Epithelial cell of proximal tubule (primary cell): ENCODE data around the gene NOMO2. TPM values are rescaled to one million over a fixed set of nuclear protein-coding genes. Genes with fewer than 3 reads are reported as not detected.
"Not testable (repeated sequence)": the region's sequence is repeated elsewhere in the genome, so short reads cannot be mapped to it uniquely, and the experiment has no call there.

Experiments
- DNase-seq: peaks from one replicate; pipeline ENCODE4 v3.0.0-alpha.2; 2011; ENCODE audit warnings: low read depth
- H3K4me3 ChIP-seq: 2 replicates; pipeline ENCODE4 v1.5.1; 2011; ENCODE audit warnings: low read depth, mild to moderate bottlenecking, low read length
- total RNA-seq: library from RNA; depleted of rRNA; stranded (reverse); fragments of >200 nt; gene quantifications from 2 replicates; pipeline ENCODE4 v1.2.3, GENCODE V29; 2015
- TF ChIP-seq, protein P1 (sequence below): conservative IDR thresholded peaks from 2 replicates; pipeline ENCODE4 v1.5.1; 2012; ENCODE audit warnings: low read depth, mild to moderate bottlenecking, low read length

Gene NOMO2, protein sequence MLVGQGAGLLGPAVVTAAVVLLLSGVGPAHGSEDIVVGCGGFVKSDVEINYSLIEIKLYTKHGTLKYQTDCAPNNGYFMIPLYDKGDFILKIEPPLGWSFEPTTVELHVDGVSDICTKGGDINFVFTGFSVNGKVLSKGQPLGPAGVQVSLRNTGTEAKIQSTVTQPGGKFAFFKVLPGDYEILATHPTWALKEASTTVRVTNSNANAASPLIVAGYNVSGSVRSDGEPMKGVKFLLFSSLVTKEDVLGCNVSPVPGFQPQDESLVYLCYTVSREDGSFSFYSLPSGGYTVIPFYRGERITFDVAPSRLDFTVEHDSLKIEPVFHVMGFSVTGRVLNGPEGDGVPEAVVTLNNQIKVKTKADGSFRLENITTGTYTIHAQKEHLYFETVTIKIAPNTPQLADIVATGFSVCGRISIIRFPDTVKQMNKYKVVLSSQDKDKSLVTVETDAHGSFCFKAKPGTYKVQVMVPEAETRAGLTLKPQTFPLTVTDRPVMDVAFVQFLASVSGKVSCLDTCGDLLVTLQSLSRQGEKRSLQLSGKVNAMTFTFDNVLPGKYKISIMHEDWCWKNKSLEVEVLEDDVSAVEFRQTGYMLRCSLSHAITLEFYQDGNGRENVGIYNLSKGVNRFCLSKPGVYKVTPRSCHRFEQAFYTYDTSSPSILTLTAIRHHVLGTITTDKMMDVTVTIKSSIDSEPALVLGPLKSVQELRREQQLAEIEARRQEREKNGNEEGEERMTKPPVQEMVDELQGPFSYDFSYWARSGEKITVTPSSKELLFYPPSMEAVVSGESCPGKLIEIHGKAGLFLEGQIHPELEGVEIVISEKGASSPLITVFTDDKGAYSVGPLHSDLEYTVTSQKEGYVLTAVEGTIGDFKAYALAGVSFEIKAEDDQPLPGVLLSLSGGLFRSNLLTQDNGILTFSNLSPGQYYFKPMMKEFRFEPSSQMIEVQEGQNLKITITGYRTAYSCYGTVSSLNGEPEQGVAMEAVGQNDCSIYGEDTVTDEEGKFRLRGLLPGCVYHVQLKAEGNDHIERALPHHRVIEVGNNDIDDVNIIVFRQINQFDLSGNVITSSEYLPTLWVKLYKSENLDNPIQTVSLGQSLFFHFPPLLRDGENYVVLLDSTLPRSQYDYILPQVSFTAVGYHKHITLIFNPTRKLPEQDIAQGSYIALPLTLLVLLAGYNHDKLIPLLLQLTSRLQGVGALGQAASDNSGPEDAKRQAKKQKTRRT
- 59.5 and 80.6 TPM in 2 replicates for total RNA-seq

DNA sequence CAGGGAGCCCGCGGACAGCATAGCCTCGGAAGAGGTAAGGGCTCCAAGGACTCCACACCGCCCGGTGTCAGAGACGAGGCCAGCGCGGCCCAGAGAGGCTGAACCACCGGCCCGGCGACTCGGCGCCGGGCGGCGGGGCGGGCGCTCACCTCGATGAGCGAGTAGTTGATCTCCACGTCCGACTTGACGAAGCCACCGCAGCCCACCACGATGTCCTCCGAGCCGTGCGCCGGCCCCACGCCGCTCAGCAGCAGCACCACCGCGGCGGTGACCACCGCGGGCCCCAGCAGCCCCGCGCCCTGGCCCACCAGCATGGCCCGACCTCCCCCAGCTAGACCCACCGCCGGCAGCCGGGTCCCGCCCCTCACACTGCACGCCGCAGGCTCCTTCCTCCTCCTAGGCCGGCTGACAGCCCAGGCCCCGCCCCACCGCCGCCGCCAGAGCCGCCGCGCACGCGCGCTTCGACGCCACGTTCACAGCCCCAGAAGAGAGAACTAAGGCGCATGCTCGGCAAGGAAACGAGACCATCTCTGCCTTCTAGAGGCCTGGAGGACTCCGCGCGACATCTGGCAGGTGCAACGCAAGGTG is at the start of gene NOMO2:
Gene NOMO2 (minus strand): TSS at position 371 of the 588 bp plus-strand sequence. CDS start 57 bp downstream, at position 314.
- peak within 1 kb of the TSS; percentile 53 for H3K4me3 ChIP-seq
- DNase-seq: not testable (repeated sequence)

DNA sequence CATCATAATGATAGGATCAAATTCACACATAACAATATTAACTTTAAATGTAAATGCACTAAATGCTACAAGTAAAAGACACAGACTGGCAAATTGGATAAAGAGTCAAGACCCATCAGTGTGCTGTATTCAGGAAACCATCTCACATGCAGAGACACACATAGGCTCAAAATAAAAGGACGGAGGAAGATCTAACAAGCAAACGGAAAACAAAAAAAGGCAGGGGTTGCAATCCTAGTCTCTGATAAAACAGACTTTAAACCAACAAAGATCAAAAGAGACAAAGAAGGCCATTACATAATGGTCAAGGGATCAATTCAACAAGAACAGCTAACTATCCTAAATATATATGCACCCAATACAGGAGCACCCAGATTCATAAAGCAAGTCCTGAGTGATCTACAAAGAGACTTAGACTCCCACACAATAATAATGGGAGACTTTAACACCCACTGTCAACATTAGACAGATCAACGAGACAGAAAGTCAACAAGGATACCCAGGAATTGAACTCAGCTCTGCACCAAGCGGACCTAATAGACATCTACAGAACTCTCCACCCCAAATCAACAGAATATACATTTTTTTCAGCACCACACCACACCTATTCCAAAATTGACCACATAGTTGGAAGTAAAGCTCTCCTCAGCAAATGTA is 48.4 kb upstream of the NOMO2 start:
- H3K4me3 ChIP-seq, DNase-seq: not testable (repeated sequence)

DNA sequence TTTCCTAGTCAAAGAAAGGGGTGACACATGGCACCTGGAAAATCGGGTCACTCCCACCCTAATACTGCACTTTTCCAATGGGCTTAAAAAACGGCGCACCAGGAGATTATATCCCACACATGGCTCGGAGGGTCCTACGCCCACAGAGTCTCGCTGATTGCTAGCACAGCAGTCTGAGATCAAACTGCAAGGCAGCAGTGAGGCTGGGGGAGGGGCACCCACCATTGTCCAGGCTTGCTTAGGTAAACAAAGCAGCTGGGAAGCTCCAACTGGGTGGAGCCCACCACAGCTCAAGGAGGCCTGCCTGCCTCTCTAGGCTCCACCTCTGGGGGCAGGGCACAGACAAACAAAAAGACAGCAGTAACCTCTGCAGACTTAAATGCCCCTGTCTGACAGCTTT is 46.4 kb upstream of the NOMO2 start:
- not testable (repeated sequence) for DNase-seq, H3K4me3 ChIP-seq

DNA sequence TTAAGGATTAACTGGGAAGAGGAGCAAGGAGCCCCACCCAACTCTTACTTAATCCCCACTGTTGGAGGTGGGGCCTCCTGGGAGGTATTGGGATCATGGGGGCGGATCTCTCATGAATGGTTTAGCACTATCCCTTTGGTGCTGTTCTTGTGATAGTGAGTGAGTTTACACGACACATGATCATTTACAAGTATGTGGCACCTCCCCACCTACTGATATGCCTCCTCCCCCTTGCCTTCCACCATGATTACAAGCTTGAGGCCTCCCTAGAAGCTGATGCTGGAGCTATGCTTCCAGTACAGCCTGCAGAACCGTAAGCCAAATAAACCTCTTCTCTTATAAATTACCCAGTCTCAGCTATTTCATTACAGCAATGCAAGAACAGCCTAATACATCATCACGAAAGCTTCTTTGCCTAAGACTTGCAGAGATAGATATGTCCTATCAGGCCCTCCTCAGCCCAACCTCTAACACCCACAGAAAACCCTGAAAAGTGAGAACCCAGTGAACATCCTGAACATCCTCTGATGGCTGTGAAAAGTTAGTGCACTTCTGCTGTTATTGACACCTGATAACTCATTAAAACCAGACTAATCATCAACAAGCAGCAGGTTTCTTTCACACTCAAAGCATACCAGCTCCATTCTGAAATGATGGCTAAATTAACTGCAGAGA is 41.8 kb upstream of the NOMO2 start:
- DNase-seq, H3K4me3 ChIP-seq: not testable (repeated sequence)

DNA sequence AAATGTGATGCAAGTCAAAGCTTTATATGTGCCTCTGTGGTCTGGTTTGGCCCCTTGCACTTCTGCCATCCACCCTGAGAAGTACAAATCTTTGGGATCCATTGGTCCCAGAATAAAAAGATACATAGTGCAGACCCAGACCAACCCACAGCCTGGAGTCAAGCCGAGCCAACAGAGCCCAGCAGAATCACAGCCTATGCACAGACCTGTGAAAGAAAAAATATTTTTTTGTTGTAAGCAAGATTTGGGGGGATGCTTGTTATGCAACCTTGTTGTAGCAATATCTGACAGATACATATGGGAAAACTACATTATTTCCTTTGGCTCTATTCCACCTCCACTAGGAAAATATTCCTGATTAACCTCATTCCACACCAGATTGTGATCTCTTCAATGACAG is 36.7 kb upstream of the NOMO2 start:
- DNase-seq: not testable (repeated sequence)

DNA sequence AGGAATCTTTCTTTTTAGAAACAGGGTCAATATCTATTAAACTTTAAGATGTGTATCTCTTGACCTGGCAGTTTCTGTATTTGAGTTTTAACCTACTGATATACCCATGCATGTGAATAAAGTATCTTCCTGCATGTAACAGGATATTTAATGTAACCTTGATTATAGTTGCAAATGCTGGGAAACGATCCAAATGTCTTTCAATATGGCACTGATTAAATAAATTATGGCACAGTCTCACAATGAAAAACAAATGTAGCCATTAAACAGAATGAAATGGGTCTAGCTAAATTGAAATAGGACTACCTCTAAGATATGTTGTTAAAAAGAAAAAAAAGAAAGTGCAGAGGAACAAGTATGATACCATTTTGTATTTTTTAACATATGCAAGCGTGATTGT is 35.8 kb upstream of the NOMO2 start:
- not testable (repeated sequence) for H3K4me3 ChIP-seq, DNase-seq

More for the DNA sequence above, 36.7 kb upstream of the NOMO2 start:
- H3K4me3 ChIP-seq: not testable (repeated sequence)

DNA sequence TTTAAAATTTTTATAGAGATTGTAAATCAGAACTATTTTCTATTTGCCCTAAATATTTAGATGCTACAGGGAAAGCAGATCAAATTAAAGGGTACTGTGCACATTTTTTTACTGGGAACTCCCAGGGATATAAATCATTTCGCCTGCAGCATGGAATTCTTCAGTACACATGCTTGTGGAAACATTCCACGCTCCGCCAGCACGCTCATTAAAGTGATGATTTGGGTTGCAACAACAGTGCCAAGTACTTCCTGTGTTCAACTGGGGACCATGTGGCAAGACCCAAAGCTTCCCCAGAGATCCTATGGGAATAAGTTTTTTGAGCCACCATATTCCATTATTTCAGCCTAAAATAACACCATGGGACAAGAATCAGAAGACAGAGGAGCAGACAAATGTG is 35.4 kb upstream of the NOMO2 start:
- DNase-seq, H3K4me3 ChIP-seq: not testable (repeated sequence)

DNA sequence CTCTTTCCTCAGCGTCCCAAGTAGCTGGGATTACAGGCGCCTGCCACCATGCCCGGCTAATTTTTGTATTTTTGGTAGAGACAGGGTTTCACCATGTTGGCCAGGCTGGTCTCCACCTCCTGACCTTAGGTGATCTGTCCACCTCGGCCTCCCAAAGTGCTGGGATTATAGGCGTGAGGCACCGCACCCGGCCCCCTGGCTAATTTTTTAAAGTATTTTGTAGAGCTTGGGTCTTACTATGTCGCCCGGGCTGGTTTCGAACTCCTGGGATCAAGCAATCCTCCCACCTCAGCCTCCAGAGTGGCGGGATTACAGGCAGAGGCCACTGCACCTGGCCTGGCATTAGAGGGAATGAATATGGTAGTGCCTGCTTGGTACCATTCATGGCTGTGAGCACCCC is 33.9 kb upstream of the NOMO2 start:
- not testable (repeated sequence) for H3K4me3 ChIP-seq, DNase-seq

DNA sequence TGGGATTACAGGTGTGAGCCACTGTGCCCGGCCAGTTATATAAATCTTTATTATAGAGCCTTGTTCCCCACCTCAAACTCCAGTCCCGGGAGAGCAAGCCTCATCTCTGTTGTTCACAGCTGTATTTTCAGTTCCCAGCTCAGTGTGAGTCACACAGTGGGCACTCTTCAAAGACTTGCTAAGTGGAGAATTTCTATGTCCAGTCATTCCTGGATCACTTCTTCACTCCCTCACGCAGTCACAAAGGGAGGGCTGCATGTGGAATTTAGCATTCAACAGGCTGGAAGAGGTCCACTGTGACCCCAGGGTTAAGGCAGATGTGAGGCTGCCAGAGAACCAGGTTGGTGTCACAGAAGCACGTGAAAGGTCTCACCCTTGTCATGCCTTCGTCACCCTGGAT is 33.0 kb upstream of the NOMO2 start:
- DNase-seq: not testable (repeated sequence)

DNA sequence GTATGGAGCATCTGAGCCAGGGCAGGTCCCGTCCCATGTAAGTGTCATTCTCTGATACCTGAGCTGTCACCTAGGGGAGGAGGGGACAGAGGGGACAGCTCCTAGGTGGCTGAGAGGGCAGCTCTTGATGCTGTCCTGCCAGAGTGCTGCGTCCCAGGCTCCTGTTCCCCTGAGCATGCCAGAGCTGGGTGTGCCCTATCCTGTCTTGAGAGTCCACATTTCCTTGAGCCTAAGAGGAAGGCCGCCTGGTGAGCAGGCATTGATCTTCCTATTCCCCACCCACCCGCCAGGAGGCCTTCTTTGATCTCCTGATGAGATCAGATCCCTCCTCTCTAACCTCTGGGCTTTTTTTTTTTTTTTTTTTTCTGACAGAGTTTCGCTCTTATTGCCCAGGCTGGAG is 32.0 kb upstream of the NOMO2 start:
- not testable (repeated sequence) for DNase-seq, H3K4me3 ChIP-seq

More for the DNA sequence above, 33.0 kb upstream of the NOMO2 start:
- H3K4me3 ChIP-seq: not testable (repeated sequence)

DNA sequence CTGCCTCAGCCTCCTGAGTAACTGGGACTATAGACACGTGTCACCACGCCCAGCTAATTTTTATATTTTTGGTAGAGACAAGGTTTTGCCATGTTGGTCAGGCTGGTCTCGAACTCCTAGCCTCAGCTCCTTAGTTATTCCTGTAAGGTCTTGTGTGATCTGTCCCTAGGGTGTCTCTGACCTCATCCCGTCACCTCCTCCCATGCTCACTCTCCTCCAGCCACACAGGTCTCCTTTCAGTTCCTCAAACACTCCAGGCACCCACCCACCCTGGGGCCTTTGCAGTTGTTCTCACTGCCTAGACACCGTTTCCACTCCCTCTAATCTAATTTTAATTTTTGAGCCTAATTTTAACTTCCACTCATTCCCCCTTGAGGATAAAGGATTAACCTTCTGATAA is 31.1 kb upstream of the NOMO2 start:
- not testable (repeated sequence) for H3K4me3 ChIP-seq, DNase-seq

DNA sequence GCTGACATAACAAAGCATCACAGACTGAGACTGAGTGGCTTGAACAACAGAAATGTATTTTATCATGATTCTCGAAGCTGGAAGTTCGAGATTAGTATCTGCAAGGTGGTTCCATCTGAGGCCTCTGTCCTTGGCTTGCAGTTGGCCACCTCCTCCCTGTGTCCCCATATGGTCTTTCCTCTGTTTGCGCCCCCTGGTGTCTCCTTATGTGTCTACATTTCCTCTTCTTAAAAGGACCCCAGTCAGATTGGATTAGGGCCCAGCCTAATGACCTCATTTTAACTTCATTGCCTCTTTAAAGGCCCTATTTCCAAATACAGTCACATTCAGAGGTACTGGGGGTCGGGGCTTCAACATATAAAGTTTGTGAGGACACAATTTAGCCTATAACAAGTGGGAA is 30.0 kb upstream of the NOMO2 start:
- TF ChIP-seq, protein P1, sequence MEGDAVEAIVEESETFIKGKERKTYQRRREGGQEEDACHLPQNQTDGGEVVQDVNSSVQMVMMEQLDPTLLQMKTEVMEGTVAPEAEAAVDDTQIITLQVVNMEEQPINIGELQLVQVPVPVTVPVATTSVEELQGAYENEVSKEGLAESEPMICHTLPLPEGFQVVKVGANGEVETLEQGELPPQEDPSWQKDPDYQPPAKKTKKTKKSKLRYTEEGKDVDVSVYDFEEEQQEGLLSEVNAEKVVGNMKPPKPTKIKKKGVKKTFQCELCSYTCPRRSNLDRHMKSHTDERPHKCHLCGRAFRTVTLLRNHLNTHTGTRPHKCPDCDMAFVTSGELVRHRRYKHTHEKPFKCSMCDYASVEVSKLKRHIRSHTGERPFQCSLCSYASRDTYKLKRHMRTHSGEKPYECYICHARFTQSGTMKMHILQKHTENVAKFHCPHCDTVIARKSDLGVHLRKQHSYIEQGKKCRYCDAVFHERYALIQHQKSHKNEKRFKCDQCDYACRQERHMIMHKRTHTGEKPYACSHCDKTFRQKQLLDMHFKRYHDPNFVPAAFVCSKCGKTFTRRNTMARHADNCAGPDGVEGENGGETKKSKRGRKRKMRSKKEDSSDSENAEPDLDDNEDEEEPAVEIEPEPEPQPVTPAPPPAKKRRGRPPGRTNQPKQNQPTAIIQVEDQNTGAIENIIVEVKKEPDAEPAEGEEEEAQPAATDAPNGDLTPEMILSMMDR: peak; percentile 45
- H3K4me3 ChIP-seq, DNase-seq: not testable (repeated sequence)

DNA sequence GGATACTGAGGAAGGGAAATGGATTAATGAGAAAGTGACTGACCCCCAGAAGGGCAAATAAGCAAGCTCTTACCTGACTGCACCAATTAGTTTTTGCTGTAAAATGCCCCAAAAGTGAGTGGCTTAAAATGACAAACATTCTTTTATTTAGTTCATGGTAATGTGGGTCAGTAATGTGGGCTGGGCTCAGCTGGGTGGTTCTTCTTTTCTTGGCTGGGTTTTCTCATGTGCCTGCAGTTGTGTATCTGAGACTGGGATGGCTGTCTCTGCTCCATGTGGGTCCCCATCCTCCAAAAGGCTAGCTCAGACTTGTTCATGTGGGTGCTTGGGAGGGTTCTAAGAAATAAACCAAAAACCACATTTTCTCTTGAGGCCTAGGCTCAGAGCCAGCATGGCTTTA is 29.5 kb upstream of the NOMO2 start:
- not testable (repeated sequence) for DNase-seq, H3K4me3 ChIP-seq

DNA sequence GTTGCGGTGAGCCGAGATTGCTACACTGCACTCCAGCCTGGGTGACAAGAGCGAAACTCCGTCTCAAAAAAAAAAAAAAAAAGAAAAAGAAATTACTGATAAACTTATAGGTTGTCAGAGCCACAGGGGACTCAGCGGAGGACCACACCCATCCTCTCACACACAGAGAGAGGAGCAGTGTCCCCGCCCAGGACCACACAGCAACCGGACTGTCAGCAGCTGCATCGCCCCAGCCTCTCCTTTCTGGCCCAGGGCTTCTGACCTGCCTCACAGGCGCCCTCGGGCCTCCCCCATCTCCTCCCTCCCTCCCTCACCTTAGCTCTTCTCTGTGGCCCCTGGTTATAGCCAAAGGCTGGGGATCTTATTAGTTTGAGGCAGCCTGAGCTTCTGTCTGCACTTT is 27.9 kb upstream of the NOMO2 start:
- not testable (repeated sequence) for H3K4me3 ChIP-seq, DNase-seq

DNA sequence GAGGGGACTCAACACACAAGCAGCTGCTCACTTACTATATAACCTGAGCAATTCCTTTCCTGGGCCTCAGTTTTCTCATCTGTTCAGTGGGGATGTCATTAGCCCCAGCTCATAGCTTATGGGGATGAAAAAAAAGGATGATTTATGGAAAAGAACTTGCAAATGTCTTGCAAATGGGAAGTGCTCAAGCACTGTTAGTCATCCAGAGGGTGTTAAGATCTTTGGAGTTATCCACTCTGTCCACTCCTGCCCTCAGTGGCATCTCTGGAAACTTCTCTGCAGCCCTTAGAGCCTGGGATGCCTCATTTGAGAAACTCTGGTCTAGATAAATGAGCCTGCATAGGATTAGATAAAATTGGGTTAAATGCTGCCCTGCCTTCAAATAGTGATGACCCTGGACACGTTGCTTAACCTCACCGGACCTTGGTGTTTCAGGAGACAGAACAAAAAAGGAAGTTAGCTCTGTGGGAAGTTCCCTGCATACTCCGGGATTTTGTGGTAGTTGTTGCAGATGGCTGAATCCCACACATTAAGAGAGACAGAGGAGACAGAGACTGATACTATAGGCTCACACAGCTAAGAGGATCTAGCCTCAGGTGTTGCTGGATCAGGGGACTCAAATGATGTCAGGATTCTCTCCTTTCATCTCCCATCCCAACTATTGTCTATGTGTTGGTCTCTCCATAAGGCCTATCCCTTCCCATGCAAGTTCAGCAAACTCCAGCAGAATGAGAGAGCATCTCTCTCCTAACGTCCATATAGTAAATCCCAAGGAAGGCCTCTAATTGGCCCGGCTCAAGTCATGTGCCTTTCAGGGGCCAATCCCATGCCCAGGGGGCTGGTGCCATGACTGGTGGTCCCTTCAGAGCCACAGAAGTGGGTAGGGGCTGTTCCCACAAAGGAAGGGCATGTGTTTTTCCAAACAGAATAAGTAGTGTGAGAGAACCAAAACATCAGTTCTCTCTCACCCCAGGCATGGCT is 25.0 kb upstream of the NOMO2 start:
- DNase-seq, H3K4me3 ChIP-seq: not testable (repeated sequence)
